ENCODE results near the gene SNX4. TPM values are rescaled to one million over a fixed set of nuclear protein-coding genes. Genes with fewer than 3 reads are reported as not detected.

Gene SNX4
- total and polyA plus RNA-seq, 2 of the 8 experiments (the other 6 are each of a cell fraction or from before 2014, with no cell fraction given): 7.2 to 23.1 TPM

GRCh38 chr3:125461896-125462295 is 58.1 kb downstream of the SNX4 start:
- H3K4ac ChIP-seq (replicated peaks; ENCODE audit: insufficient read length, low read depth, low read length): no peak overlapping the region
- no peaks in the 10 kb centered on the region for H3K79me1 ChIP-seq (ENCODE audit: low read depth, low read length)
- peaks cover 0 to 2% of the 10 kb centered on the region in 2 experiments for H4K20me1 ChIP-seq (replicated peaks in 1 of 2; ENCODE audit: control insufficient read depth in 1 of 2, insufficient read depth in 2 of 2, low read length in 2 of 2)
- no peak overlapping the region for H2AFZ ChIP-seq (ENCODE audit: low read length)
- no peak for TF ChIP-seq KDM5A (IDR thresholded peaks at IDR 0.05; ENCODE audit: low read length)
- TF ChIP-seq CHD1 (IDR thresholded peaks at IDR 0.05; ENCODE audit: low read depth, low read length): no peak
- no peak for TF ChIP-seq SP2 (IDR thresholded peaks at IDR 0.05; ENCODE audit: low read length)
- TF ChIP-seq TAF7 (optimal IDR thresholded peaks at IDR 0.05; ENCODE audit: borderline replicate concordance, low read depth, low read length): no peak
- no peak for TF ChIP-seq SRF (IDR thresholded peaks at IDR 0.05; ENCODE audit: low read depth, low read length)
- TF ChIP-seq TBP (IDR thresholded peaks at IDR 0.05; ENCODE audit: low read depth, low read length): no peak
- no peak for TF ChIP-seq HDAC2 (IDR thresholded peaks at IDR 0.05; ENCODE audit: borderline replicate concordance in 1 of 2, low read depth in 2 of 2, low read length in 2 of 2)
- TF ChIP-seq ZNF274 (IDR thresholded peaks at IDR 0.05; ENCODE audit: borderline replicate concordance, extremely low read depth, low read length): no peak
- no peak for TF ChIP-seq CHD2 (IDR thresholded peaks at IDR 0.05; ENCODE audit: low read length)
- no peak for TF ChIP-seq HDAC6 (IDR thresholded peaks at IDR 0.05; ENCODE audit: low read depth, low read length)
- TF ChIP-seq PHF8 (conservative IDR thresholded peaks at IDR 0.05; ENCODE audit: low read depth, low read length): no peak
- no peak overlapping the region for H2AK5ac ChIP-seq (ENCODE audit: low read depth, low read length)
- DNase-seq (ENCODE audit: low read depth in 1 of 2, low spot score in 2 of 2): no peak
- WGBS, 2 experiments (ENCODE audit: extremely low coverage in 1 of 2, insufficient coverage in 1 of 2, insufficient read length in 1 of 2, insufficient replicate concordance in 2 of 2, low coverage in 1 of 2, low lambda C conversion rate in 2 of 2, missing lambda C conversion rate in 1 of 2): 84% methylated on average over 6 of the region's 6 CpGs; no CpG with 5 or more reads in 1 of the 2 experiments
- H3K79me2 ChIP-seq (ENCODE audit: control insufficient read depth in 1 of 2, insufficient read depth in 2 of 2, low read length in 2 of 2): no peaks in the 10 kb centered on the region
- H3K23me2 ChIP-seq (ENCODE audit: low read depth, low read length): no peaks in the 10 kb centered on the region
- no peak overlapping the region for H2BK20ac ChIP-seq (ENCODE audit: low read length)
- no peak overlapping the region for H3K9ac ChIP-seq (replicated peaks in 1 of 4; ENCODE audit: extremely low read depth in 1 of 4, low read depth in 3 of 4, low read length in 3 of 4)
- no peaks in the 10 kb centered on the region for H3K27me3 ChIP-seq (replicated peaks in 1 of 4; ENCODE audit: control insufficient read depth in 3 of 4, extremely low read depth in 1 of 4, insufficient read depth in 3 of 4, low read length in 3 of 4)
- no peak overlapping the region for H4K8ac ChIP-seq (ENCODE audit: extremely low read depth, insufficient read depth, low read length)
- no peak overlapping the region for H3K4me3 ChIP-seq (ENCODE audit: extremely low read depth in 1 of 4, insufficient read depth in 2 of 4, low read depth in 3 of 4, low read length in 4 of 4)
- H3K23ac ChIP-seq (ENCODE audit: insufficient read length): no peak overlapping the region
- H2BK5ac ChIP-seq (ENCODE audit: low read depth, low read length): no peak overlapping the region
- no peak overlapping the region for H4K91ac ChIP-seq (replicated peaks; ENCODE audit: insufficient read length, low read length)
- CTCF ChIA-PET (ENCODE audit: partially characterized antibody): interaction anchor here (1.0 kb wide), 1 partner anchor 12 kb away, joined by 3 read pairs; no protein-coding TSS in a partner anchor
- no peaks in the 10 kb centered on the region for H3K9me3 ChIP-seq (ENCODE audit: insufficient read depth in 2 of 2, low read depth in 1 of 2, low read length in 1 of 2)
- H3K4me1 ChIP-seq (replicated peaks in 1 of 4; ENCODE audit: control insufficient read depth in 3 of 4, insufficient read depth in 4 of 4, low read length in 3 of 4): no peaks in the 10 kb centered on the region
- H3K18ac ChIP-seq (ENCODE audit: extremely low read depth, low read length): no peak overlapping the region
- no peak for FAIRE-seq
- no peak overlapping the region for H3K14ac ChIP-seq (ENCODE audit: insufficient read length)
- POLR2A ChIA-PET (ENCODE audit: partially characterized antibody): no interaction called here
- H3K27ac ChIP-seq (ENCODE audit: low read depth, low read length): no peak overlapping the region
- peaks cover 5 to 9% (median 6%) of the 10 kb centered on the region in 4 experiments; a peak in 6 of 8 replicates for H3K36me3 ChIP-seq (ENCODE audit: control insufficient read depth in 2 of 4, insufficient read depth in 4 of 4, low read length in 3 of 4)
- no peak overlapping the region for H4K5ac ChIP-seq (ENCODE audit: insufficient read length, low read depth, low read length)
- H2BK15ac ChIP-seq (ENCODE audit: low read length): no peak overlapping the region
- no peak overlapping the region for H3K56ac ChIP-seq (replicated peaks; ENCODE audit: insufficient read length, low read depth, low read length)
- H3K4me2 ChIP-seq (ENCODE audit: insufficient read depth in 1 of 2, low read depth in 2 of 2, low read length in 2 of 2): no peak overlapping the region
- no peak overlapping the region for H2BK120ac ChIP-seq (replicated peaks; ENCODE audit: low read depth, low read length)
- H2BK12ac ChIP-seq (ENCODE audit: low read depth, low read length): no peak overlapping the region
